Measurements from ENCODE around the gene SLBP.
A peak's percentile ranks its signal among the peaks of the same experiment; 100 is the strongest.

The SLBP gene

GRCh38 chr4:1647432-1647831 lies 64.7 kb downstream of the SLBP start:
- no peak for DNase-seq

GRCh38 chr4:1646690-1647089 lies 65.4 kb downstream of the SLBP start:
- DNase-seq, result no peak

- DNase-seq, result peak; percentile 62
These were observed 67.0 kb downstream of the SLBP start for GRCh38 chr4:1644891-1645657.

- DNase-seq, result no peak
These were observed 68.0 kb downstream of the SLBP start for GRCh38 chr4:1643971-1644735.

Measured in kidney glomerular epithelial cell (primary cell).